ENCODE data around the gene NOP53. TPM values are rescaled to one million over a fixed set of nuclear protein-coding genes. Genes with fewer than 3 reads are reported as not detected.
"Not testable (repeated sequence)": the region's sequence is repeated elsewhere in the genome, so short reads cannot be mapped to it uniquely, and the experiment has no call there.

Gene NOP53
- total RNA-seq, 1 donor from 2014 or later = 253 TPM

GRCh38 chr19:47777245-47778048 is 32.1 kb downstream of the NOP53 start:
- not testable (repeated sequence) for DNase-seq (ENCODE audit: low spot score)

DNA sequence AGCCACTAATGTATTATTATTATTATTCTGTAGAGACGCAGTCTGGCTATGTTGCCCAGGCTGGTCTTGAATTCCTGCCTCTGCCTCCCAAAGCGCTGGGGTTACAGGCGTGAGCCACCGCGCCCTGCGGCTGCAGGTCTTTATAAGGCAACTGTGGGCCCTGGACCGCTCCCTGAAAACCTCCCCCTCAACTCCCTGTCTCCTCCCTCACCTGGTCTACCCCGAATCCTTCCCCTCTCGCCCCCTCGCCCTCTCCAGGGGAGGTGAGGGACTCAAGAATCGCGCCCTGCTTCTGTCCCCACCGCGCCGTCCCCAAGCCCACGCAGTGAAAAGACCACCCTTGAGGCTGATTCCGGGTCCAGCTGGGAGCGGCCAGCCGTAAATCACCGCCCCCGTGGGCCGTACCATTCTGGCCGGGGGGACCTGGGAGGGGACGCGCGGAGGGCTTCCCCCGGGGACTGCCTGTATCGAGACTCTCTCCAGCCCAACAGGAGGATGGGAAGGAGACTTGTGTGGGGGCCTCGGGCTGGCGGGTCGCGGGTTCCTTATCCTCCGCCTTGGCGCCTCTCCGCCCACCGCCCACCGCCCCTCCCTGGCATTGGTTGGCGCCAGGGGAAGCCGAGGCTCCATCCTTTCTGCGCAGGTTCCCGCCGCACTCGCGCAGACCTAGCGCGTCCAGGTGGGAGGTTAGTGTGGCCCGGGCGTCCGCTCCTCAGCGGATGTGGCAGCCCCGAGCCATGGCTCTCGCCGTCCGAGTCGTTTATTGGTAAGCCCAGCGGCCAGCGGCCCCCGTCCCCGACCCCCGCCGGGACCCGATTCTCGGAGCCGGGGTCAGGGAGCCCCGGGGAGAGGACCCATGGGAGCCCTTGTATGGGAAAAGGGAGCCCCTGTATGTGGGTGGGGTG is 33.0 kb downstream of the NOP53 start, which contains the start of gene SELENOW:
Gene SELENOW (plus strand): TSS at position 655 of the 905 bp plus-strand sequence. CDS start 83 bp downstream, at position 738.
- peak; percentile 76 for DNase-seq (ENCODE audit: low spot score)

DNA sequence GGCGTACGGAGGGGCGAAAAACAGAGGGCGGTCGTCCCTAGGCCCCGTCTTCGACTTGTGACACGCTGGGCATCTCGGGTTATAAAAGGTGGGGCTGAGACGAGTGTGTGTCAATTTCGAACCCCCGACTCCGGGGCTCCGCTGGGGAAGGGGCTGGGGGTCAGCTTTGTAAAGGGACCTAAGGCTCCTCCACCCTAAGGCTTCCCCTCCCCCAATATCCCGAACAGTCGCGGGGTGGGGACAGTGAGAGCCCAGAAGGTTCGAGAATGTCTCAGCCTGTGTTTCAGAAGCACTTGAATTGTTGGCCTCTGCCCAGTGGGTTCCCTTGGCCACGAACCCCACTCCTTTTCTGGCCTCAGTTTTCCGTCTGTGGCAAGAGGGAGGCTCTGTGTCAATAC is 33.6 kb downstream of the NOP53 start:
- DNase-seq (ENCODE audit: low spot score) = peak; percentile 52

GRCh38 chr19:47779524-47780214 is 34.3 kb downstream of the NOP53 start:
- DNase-seq (ENCODE audit: low spot score) = peak; percentile 50

- no peak for DNase-seq (ENCODE audit: low spot score)
Measured at GRCh38 chr19:47780215-47780551, 34.8 kb downstream of the NOP53 start.

- peak; percentile 53 for DNase-seq (ENCODE audit: low spot score)
Measured at GRCh38 chr19:47781590-47782262, 36.4 kb downstream of the NOP53 start.

DNA sequence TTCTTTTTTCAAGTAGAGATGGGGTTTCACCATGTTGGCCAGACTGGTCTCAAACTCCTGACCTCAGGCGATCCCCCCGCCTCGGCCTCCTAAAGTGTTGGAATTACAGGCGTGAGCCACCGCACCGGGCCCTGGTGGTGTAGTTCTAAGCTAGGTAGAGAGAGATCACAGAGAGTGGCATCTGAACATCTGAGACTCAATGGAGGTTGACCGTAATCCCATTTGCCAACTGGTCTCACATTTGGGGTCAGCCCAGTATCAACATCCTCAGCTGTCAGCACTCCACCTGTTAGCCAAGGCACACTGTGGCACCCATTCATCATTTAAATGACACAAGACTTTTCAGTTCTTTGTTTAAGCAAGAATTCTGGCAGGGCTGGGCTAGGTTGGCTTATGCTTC is 41.2 kb downstream of the NOP53 start:
- no peak for DNase-seq (ENCODE audit: low spot score)

DNA sequence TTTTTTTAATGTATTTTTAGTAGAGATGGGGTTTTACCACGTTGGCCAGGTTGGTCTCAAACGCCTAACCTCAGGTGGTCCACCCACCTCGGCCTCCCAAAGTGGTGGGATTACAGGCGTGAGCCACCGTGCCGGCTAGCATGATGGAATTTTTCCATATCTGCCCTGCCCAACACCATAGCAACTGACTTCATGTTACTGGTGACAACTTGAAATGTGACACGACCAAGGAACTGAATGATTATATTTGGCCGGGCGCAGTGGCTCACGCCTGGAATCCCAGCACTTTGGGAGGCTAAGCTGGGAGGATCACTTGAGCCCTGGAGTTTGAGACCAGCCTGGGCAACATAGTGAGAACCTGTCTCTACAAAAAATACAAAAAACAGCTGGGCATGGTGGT is 42.0 kb downstream of the NOP53 start:
- DNase-seq (ENCODE audit: low spot score) = not testable (repeated sequence)

GRCh38 chr19:47789811-47790210 is 44.5 kb downstream of the NOP53 start:
- DNase-seq (ENCODE audit: low spot score) = not testable (repeated sequence)

- peak; percentile 75 for DNase-seq (ENCODE audit: low spot score)
Measured at GRCh38 chr19:47790398-47790814, 45.1 kb downstream of the NOP53 start.

DNA sequence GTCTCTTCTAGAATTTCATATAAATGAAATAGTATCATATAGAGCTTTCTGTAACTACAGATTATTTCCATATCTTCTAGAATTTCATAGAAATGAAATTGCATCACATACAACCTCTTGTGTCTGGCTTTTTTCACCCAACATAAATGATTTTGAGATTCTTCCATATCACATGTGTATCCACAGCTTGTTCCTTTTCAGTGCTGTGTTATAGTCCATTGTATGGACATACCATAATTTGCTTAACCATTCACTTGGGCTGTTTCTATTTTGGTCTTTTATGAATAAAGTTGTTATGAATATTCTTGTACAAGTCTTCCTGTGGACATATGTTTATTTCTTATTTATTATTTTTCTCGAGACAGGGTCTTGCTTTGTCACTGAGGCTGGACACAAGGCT is 47.3 kb downstream of the NOP53 start:
- DNase-seq (ENCODE audit: low spot score) = no peak

GRCh38 chr19:47794526-47794925 is 49.2 kb downstream of the NOP53 start:
- no peak for DNase-seq (ENCODE audit: low spot score)

- no peak for DNase-seq (ENCODE audit: low spot score)
Measured at GRCh38 chr19:47796785-47797184, 51.4 kb downstream of the NOP53 start.

GRCh38 chr19:47797996-47798903 is 52.9 kb downstream of the NOP53 start:
- DNase-seq (ENCODE audit: low spot score) = no peak

GRCh38 chr19:47798904-47799266 is 53.5 kb downstream of the NOP53 start:
- DNase-seq (ENCODE audit: low spot score) = no peak

- DNase-seq (ENCODE audit: low spot score) = no peak
Measured at GRCh38 chr19:47801270-47801669, 55.9 kb downstream of the NOP53 start.

GRCh38 chr19:47802521-47803043 is 57.2 kb downstream of the NOP53 start:
- DNase-seq (ENCODE audit: low spot score) = no peak

DNA sequence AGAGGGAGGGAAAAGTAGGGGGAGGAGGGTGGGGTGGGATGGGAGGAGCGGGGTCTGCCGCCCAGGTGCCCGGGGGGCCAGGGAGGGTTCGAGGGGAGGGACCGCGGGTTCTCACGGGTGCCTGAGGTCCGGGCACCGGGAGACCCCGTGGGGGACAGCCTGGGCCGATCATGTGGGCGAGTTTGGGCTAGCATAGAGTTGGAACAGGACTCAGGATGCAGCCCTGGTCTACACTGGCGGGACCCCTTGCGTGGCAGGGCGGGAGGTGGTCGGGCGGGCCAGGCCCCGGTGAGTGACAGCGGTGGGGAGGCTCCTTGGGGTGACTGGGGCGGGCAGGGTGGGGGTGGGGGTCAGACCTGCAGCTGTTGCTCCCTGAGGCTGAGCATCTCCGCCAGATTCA is 57.8 kb downstream of the NOP53 start:
- not testable (repeated sequence) for DNase-seq (ENCODE audit: low spot score)

DNA sequence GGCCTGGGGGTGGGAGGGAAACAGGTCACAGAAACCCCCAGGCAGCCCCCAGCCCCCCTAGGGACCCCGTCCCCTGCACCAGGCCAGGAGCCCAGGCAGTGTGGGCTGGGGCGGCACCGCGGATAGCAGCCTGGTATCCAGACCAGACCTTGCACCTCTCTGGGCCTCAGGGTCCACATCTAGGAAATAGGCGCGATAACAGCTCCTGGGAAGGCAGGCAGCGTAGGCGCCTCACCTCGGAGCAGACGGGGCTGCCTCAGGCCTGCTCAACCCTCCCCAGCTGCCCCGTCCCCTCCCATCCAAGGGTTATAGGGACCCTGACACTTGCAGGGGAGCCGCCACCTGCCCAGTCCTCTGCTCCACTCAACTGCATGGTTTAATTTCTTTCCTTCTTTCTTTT is 58.3 kb downstream of the NOP53 start:
- DNase-seq (ENCODE audit: low spot score) = not testable (repeated sequence)

DNA sequence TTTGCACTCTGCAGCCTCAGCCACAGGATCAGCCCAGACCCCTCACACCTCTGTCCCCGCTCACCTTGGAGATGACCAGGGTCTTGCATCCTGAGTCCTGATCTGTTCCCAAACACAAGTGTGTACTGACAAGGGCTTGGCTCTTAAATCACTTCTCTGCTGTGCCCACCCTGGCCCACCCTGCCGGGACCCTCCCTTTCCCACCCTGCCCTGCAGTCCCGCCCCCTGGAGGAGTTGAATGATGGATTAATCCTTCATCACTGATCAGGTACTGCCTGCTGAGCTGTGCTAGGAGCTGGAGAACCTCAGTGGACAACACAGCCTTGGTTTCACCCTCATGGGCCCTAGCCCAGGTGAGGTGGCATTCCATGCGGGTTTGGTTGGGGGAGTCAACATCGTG is 59.1 kb downstream of the NOP53 start, which contains the start of gene TPRX1:
Gene TPRX1 (minus strand): TSS at position 101 of the 400 bp plus-strand sequence. CDS start 12 bp downstream, at position 89.
- DNase-seq (ENCODE audit: low spot score) = not testable (repeated sequence)

Measured in mucosa of gallbladder (tissue), 1 donor.